HepG2 (cell line): ENCODE results near the gene CFAP221. TPM values are rescaled to one million over a fixed set of nuclear protein-coding genes. Genes with fewer than 3 reads are reported as not detected.

ENCODE experiments used
- CEBPZ ChIP-seq: IDR thresholded peaks from 2 replicates; pipeline ENCODE4 v1.6.1; 2012; ENCODE audit warnings: low read length, improper control_type of control experiment
- CTCF ChIP-seq: sonication (generic); formaldehyde crosslinking; IDR thresholded peaks from 2 replicates; pipeline ENCODE4 v1.5.0; 2020; ENCODE audit warnings: mild to moderate bottlenecking, missing genetic modification reagents, moderate library complexity
- FOXO4 ChIP-seq: sonication (generic); formaldehyde crosslinking; conservative IDR thresholded peaks from 2 replicates; pipeline ENCODE4 v1.8.1; 2023; ENCODE audit warnings: missing genetic modification reagents
- MATR3 ChIP-seq: sonication (generic); formaldehyde crosslinking; IDR thresholded peaks from 2 replicates; pipeline ENCODE4 v1.4.0; 2020; ENCODE audit warnings: missing genetic modification reagents
- NFYC ChIP-seq: IDR thresholded peaks from 2 replicates; pipeline ENCODE4 v1.6.1; 2016; ENCODE audit warnings: missing genetic modification reagents, missing compliant biosample characterization
- NR2C2 ChIP-seq: sonication (generic); formaldehyde crosslinking; IDR thresholded peaks from 2 replicates; pipeline ENCODE4 v1.4.0; 2020; ENCODE audit warnings: missing genetic modification reagents, mild to moderate bottlenecking, moderate library complexity, borderline replicate concordance
- PITX1 ChIP-seq: sonication (generic); formaldehyde crosslinking; IDR thresholded peaks from 2 replicates; pipeline ENCODE4 v1.5.1; 2020; ENCODE audit warnings: mild to moderate bottlenecking, missing genetic modification reagents
- SCMH1 ChIP-seq: sonication (generic); formaldehyde crosslinking; IDR thresholded peaks from 2 replicates; pipeline ENCODE4 v1.9.0; 2021; ENCODE audit warnings: missing genetic modification reagents, mild to moderate bottlenecking, borderline replicate concordance
- ZBTB14 ChIP-seq: sonication (generic); formaldehyde crosslinking; IDR thresholded peaks from 2 replicates; pipeline ENCODE4 v1.4.0; 2020; ENCODE audit warnings: missing genetic modification reagents
- ZNF496 ChIP-seq: sonication (generic); formaldehyde crosslinking; IDR thresholded peaks from 2 replicates; pipeline ENCODE4 v1.8.1; 2023; ENCODE audit warnings: mild to moderate bottlenecking, moderate library complexity, missing genetic modification reagents; ENCODE audit not compliant: insufficient replicate concordance
- ZNF687 ChIP-seq: sonication (generic); formaldehyde crosslinking; IDR thresholded peaks from 2 replicates; pipeline ENCODE4 v1.5.1; 2020; ENCODE audit warnings: mild to moderate bottlenecking, missing genetic modification reagents, moderate library complexity
- ZSCAN25 ChIP-seq: sonication (generic); formaldehyde crosslinking; IDR thresholded peaks from 2 replicates; pipeline ENCODE4 v1.8.0; 2022; ENCODE audit warnings: mild to moderate bottlenecking, missing genetic modification reagents
- polyA plus RNA-seq, 8 experiments: library from polyadenylated mRNA; depleted of rRNA in 3 of 8; stranded (reverse) in 7 of 8; unstranded in 1 of 8; fragments of >200 nt; fragmentation: Illumina TruSeq in 4 of 8; extraction: Trizol in 4 of 8; gene quantifications; 2 replicates each; pipeline versions ENCODE4 v1.2.1 to v1.2.3, GENCODE V29; 2011 to 2016; ENCODE audit warnings: low read depth in 4 of 8, missing spikeins in 1 of 8, mixed read lengths in 1 of 8; ENCODE audit not compliant: insufficient read depth in 1 of 8
- total RNA-seq, 5 experiments: library from RNA; depleted of rRNA; stranded (reverse); fragments of >200 nt; fragmentation: Illumina TruSeq; extraction: Trizol; gene quantifications; 2 replicates each; pipeline ENCODE4 v1.2.3, GENCODE V29; 2016; ENCODE audit warnings: low read depth in 1 of 5

CFAP221 gene
- total and polyA plus RNA-seq, 2 of the 13 experiments (the other 11 are each of a cell fraction or from before 2014, with no cell fraction given): not detected

- no peak for TF ChIP-seq NR2C2 (CRISPR knock-in tag)
- TF ChIP-seq FOXO4 (CRISPR knock-in tag): no peak
- peak; percentile 17; the same call in 1 of the 2 replicates for TF ChIP-seq ZNF687 (CRISPR knock-in tag)
- TF ChIP-seq ZNF496 (CRISPR knock-in tag): no peak
- TF ChIP-seq SCMH1 (CRISPR knock-in tag): no peak
- TF ChIP-seq ZBTB14 (CRISPR knock-in tag): no peak
- TF ChIP-seq PITX1: no peak
- no peak for TF ChIP-seq MATR3
- TF ChIP-seq CTCF (CRISPR knock-in tag): peak; percentile 33
- TF ChIP-seq ZSCAN25: no peak
- TF ChIP-seq CEBPZ: no peak
- no peak for TF ChIP-seq NFYC (CRISPR knock-in tag)
These were observed 130.7 kb downstream of the CFAP221 start (continued) for GRCh38 chr2:119674711-119675500.
